ENCODE data around the gene TEC.

Gene TEC

DNA sequence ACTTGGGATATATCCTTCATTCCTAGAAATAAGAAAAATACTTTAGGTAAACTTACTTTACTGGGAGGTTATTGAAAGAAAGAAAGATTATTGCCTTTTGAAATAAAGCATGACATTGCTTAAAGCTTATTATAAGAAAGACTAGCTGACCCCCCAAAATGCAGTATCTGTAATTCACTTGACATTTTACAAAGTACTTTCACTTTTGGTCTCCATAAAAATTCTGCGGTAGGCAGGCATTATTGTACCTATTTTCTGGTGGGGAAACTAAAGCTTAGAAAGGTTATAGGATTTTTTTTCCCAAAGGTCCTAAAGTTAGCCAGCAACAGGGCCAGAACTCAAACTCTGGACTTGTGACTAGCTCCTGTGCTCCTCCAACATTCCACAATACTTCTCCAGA is 105.9 kb downstream of the TEC start:
- no peak for DNase-seq
- ATAC-seq, result no peak

DNA sequence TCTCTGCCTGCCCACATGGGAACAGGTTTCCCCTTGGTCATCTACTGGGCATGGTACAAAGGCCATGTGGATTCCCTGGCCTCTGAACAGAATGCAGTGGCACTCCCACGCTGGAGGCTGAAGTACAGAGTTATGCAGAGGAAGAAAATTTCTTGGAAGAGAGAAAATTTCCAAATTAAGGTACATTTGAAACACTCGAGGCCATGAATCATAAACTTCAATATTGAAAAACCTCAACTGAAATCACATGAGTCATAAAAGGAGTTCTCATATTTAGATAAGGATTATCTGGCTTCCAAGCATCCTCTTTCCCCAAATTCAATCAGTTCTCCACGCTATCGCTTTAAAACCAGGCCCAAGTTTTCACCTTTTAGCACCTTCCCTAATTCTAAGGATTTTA is 107.5 kb downstream of the TEC start:
- ATAC-seq (peak; percentile 81), DNase-seq (no peak)

GRCh38 chr4:48157271-48157670 is 112.4 kb downstream of the TEC start:
- ATAC-seq, result no peak
- DNase-seq, result no peak

DNA sequence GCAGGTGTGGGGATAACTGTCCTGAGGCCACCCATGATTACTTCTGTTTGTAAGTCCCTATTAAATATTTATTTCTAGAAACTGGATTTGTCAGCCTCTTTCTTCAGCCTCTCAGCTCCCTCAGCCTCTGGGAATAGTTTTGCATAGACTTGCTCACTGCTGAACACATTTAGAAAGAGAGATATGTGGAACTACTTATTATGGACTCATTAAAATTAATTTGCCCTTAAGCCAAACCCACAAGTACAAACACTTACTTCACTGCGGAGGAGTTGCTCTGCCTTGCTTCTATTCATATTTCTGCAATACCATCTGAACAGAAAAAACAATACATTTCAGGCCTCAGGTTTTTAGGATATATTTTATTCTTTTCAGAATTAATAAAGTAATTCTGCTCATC is 113.2 kb downstream of the TEC start:
- no peak for DNase-seq
- no peak for ATAC-seq

GRCh38 chr4:48153791-48154550 is 115.7 kb downstream of the TEC start:
- ATAC-seq (peak; percentile 55), DNase-seq (no peak)

DNA sequence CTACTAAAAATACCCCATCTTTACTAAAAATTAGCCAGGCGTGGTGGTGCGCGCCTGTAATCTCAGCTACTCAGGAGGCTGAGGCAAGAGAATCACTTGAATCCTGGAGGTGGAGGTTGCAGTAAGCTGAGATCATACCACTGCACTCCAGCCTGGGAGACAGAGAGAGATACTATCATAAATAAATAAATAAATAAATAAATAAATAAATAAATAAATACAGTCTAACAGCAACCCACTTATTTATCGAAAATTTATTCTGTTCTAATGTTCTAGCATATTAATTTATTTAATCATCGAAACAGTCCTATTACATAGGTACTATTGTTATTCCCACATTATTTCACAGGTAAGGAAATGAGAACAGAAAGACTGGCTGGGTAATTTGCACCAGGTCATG is 117.4 kb downstream of the TEC start:
- ATAC-seq (no peak), DNase-seq (no peak)

DNA sequence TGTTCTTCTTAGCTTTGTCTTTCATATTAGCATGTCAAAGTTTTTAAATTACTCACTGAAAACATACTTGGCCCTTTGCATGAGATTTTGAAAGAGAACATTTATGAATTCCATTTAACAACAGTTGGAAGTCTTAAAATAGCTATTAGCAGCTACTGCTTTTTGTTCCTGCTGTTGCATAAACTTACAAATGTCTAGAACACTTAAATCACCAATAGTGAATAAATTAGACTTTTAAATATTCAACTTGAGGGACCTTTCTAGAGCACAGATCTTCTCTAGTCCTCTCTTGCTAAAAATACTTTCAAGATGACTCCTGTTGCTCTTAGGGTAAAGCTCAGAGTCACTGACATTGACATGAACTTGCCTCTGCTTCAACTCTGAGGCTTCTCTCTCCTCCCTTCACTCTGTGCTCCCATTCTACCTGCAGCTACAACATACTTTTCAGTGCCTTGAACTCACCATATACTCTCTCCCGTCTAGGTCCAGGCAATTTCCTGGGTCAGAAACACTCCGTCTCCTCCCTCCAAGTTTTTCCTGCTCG is 119.7 kb downstream of the TEC start:
- DNase-seq (no peak), ATAC-seq (no peak)

GRCh38 chr4:48147621-48148020 is 122.0 kb downstream of the TEC start:
- no peak for ATAC-seq
- no peak for DNase-seq

- peak; percentile 60 for ATAC-seq
These were observed 128.6 kb downstream of the TEC start for GRCh38 chr4:48141048-48141447.

DNA sequence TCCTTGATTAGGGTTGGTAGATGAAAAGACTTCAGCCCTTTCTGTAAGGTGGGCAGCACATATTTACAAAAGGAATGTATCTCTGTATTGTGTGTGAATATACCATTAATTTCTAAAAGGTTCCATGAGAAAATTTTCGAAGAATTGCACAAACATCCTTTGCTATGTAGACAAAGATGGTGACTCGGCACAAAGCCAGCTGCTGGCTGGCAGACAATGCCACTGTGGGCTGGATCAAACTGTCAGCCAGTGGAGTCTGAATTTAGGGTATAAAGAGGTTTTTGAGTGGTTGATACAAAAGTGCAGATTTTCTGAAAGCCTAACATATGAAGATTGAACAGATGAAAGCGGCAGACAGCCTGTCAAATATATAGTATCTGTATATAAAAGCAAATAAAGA is 129.9 kb downstream of the TEC start:
- ATAC-seq (no peak), DNase-seq (no peak)

More at GRCh38 chr4:48141048-48141447, 128.6 kb downstream of the TEC start:
- no peak for DNase-seq

DNA sequence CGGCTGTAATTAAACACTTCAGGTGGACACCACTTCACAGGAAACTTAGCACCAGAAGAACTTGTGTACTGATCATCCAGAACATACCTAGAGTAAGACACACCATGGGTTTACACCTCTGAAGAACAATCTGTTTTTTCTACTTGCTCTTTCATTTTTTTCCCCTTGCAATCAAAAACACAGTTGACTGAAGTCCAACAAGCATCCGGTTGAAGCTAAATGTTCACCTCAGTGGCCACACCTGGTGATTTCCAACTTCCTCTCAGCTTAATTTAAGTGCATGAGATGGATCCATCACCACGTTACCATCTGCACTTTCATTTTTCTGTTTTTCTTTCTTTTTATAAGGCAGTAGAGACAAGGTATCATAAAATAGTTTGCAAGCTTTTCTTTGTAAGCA is 130.7 kb downstream of the TEC start:
- ATAC-seq (no peak), DNase-seq (no peak)

- DNase-seq (no peak), ATAC-seq (no peak)
These were observed 131.1 kb downstream of the TEC start for GRCh38 chr4:48138511-48138910.

DNA sequence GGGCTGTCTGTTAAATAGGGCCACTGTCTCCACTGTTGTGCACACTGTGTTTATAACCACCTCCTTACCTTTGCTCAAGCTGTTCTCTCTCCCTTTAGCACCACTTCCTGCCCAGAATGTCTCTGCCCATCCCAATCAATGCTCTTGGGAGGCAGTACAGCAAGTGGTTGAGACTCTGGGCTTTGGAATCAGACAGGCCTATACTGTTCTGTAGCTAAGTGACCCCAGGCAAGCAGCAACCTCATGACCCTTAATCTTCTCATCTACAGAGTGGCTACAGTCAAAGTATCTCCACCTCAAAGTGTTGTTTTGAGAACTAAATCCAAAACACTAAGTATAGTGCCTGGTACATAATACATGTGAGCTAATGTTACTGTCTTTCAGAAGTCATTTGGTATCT is 131.8 kb downstream of the TEC start:
- no peak for DNase-seq
- peak; percentile 9 for ATAC-seq

DNA sequence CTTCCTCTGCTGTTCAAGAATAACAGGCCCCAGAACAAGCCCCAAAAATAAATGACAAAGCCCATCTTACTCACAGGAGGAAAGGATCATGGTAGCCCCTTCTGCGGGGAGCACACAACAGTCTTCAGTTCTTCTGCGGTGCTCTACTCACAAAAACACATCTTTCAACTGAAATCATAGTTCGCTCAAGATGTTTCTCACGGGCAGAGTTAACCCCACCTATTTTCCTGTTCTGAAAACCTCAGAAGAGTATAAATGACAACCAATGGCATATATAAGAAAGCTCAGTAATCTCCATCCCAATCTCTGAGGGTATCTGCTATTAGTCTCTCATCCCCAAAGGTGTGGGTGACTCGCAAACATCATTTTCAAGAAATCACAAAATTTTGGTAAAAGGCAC is 135.6 kb downstream of the TEC start, which contains the start of gene TXK:
Gene TXK, minus strand, starts transcription at position 170 of the 400 bp plus-strand sequence. Its CDS starts 80 bp downstream, at position 90.
- peak; percentile 53 for ATAC-seq

GRCh38 chr4:48133669-48134068 is 136.0 kb downstream of the TEC start:
- no peak for ATAC-seq

More for the DNA sequence above, 135.6 kb downstream of the TEC start, which contains the start of gene TXK:
- DNase-seq, result no peak

GRCh38 chr4:48131736-48132135 is 137.9 kb downstream of the TEC start:
- ATAC-seq (no peak), DNase-seq (no peak)

More at GRCh38 chr4:48133669-48134068, 136.0 kb downstream of the TEC start:
- DNase-seq, result no peak

GRCh38 chr4:48130100-48130499 is 139.5 kb downstream of the TEC start:
- DNase-seq, result no peak
- ATAC-seq, result no peak

- DNase-seq (peak; percentile 63), ATAC-seq (peak; percentile 43)
These were observed 140.2 kb downstream of the TEC start for GRCh38 chr4:48129307-48130014.

- ATAC-seq (peak; percentile 82), DNase-seq (peak; percentile 80)
These were observed 141.8 kb downstream of the TEC start for GRCh38 chr4:48127682-48128404.

DNA sequence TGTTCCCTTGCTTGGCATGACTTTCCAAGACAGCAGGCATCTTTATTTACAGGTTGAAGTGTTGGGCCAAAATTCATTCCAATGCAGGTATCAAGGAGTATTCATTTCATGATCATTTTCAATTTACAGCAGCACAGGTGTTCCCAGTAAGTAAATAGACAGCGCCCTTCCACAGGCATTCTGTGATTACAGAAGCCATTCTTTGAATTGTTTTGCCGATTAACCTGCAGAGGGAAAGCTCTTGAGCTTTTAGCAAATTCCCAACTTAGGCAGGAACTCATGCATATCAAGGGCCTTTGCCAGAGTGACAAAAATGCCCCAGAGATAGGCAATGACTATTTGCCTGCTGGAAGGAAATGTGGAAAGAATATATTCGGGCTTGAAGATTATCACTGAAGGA is 142.4 kb downstream of the TEC start:
- ATAC-seq, result no peak
- no peak for DNase-seq

DNA sequence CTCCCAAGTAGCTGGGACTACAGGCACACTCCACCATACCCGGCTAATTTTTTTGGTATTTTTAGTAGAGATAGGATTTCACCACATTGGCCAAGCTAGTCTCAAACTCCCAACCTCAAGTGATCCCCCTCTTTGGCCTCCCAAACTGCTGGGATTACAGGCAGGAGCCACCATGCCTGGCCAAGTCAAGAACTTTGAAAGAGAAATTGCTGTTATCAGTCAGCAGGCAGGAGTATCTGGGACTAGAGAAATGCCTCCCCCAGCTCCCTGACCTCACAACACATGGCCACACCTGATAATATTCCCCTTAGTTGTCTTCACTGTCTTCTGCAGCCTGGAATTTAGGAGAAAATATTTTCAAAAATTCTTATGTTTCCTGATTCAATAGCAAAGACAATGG is 143.0 kb downstream of the TEC start:
- ATAC-seq (no peak), DNase-seq (no peak)

GRCh38 chr4:48124870-48125269 is 144.8 kb downstream of the TEC start:
- DNase-seq, result no peak
- peak; percentile 29 for ATAC-seq

DNA sequence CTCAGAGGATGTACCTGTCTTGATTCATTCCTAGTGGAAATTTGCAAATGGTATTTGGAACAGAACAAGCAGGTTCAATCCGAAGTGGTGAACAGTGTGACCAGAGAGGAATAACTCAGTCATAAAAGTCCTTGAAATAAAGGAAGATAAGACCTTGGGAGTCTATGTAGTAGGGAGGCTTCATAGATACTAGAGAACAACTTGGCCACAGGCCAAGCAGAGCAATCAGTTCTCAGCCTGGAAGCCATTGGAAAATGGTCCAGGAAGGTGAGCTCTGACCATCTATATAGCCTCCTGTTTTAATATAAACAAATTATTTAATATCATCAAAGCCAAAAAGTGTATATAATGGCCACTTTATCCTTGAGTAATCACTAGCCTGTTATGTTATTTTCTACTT is 146.9 kb downstream of the TEC start:
- DNase-seq (no peak), ATAC-seq (no peak)
